Liver (tissue), 3 donors: Measurements from ENCODE around the gene DDX39A.
"Not testable (repeated sequence)": the region's sequence is repeated elsewhere in the genome, so short reads cannot be mapped to it uniquely, and the experiment has no call there.

Experiments
- HNF4A ChIP-seq, 2 donors: conservative IDR thresholded peaks; 2 replicates each; pipeline ENCODE4 v1.6.1; 2016; ENCODE audit warnings: antibody characterized with exemption in 2 of 2, mild to moderate bottlenecking in 2 of 2
- JUND ChIP-seq, 2 donors: IDR thresholded peaks; 2 replicates each; pipeline ENCODE4 v1.6.1; 2016; ENCODE audit warnings: antibody characterized with exemption in 2 of 2
- RAD21 ChIP-seq, 2 donors: IDR thresholded peaks; 2 replicates each; pipeline ENCODE4 v1.6.1; 2016; ENCODE audit warnings: antibody characterized with exemption in 2 of 2, mild to moderate bottlenecking in 2 of 2
- REST ChIP-seq: IDR thresholded peaks from 2 replicates; pipeline ENCODE4 v1.6.1; 2016; ENCODE audit warnings: antibody characterized with exemption, mild to moderate bottlenecking
- SP1 ChIP-seq: IDR thresholded peaks from 2 replicates; pipeline ENCODE4 v1.6.1; 2018; ENCODE audit warnings: antibody characterized with exemption, mild to moderate bottlenecking
- TAF1 ChIP-seq: conservative IDR thresholded peaks from 2 replicates; pipeline ENCODE4 v1.6.1; 2016; ENCODE audit warnings: antibody characterized with exemption, mild to moderate bottlenecking
- YY1 ChIP-seq: IDR thresholded peaks from 2 replicates; pipeline ENCODE4 v1.6.1; 2016; ENCODE audit warnings: antibody characterized with exemption, mild to moderate bottlenecking
- ZBTB33 ChIP-seq: IDR thresholded peaks from 2 replicates; pipeline ENCODE4 v1.6.1; 2016; ENCODE audit warnings: antibody characterized with exemption
- TF ChIP-seq, protein P1 (sequence below): fragments of 150-350 bp; IDR thresholded peaks from 2 replicates; pipeline ENCODE4 v1.5.1; 2017; ENCODE audit warnings: improper control_type of control experiment, low read depth, low read length; ENCODE audit not compliant: missing input control
- TF ChIP-seq, protein P2 (sequence below): IDR thresholded peaks from 2 replicates; pipeline ENCODE4 v1.6.1; 2016; ENCODE audit warnings: antibody characterized with exemption
- donor health status: healthy.
- donor health status: healthy.

DNA sequence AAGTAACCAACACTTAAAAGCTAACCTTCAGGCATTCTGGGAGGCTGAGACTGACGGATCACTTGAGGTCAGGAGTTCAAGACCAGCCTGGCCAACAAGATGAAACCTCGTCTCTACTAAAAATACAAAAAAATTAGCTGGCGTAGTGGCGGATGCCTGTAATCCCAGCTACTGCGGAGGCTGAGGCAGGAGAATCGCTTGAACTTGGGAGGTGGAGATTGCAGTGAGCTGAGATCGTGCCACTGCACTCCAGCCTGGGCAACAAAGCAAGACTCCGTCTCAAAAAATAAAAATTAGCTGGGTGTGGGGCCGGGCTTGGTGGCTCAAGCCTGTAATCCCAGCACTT lies 55.1 kb downstream of the DDX39A start:
- TF ChIP-seq TAF1; REST; YY1; RAD21 (IDR thresholded peaks at IDR 0.05); SP1; HNF4A (conservative IDR thresholded peaks at IDR 0.05); JUND (IDR thresholded peaks at IDR 0.05); ZBTB33: not testable (repeated sequence)
- TF ChIP-seq, protein P1, sequence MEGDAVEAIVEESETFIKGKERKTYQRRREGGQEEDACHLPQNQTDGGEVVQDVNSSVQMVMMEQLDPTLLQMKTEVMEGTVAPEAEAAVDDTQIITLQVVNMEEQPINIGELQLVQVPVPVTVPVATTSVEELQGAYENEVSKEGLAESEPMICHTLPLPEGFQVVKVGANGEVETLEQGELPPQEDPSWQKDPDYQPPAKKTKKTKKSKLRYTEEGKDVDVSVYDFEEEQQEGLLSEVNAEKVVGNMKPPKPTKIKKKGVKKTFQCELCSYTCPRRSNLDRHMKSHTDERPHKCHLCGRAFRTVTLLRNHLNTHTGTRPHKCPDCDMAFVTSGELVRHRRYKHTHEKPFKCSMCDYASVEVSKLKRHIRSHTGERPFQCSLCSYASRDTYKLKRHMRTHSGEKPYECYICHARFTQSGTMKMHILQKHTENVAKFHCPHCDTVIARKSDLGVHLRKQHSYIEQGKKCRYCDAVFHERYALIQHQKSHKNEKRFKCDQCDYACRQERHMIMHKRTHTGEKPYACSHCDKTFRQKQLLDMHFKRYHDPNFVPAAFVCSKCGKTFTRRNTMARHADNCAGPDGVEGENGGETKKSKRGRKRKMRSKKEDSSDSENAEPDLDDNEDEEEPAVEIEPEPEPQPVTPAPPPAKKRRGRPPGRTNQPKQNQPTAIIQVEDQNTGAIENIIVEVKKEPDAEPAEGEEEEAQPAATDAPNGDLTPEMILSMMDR, result not testable (repeated sequence)
- TF ChIP-seq, protein P2, sequence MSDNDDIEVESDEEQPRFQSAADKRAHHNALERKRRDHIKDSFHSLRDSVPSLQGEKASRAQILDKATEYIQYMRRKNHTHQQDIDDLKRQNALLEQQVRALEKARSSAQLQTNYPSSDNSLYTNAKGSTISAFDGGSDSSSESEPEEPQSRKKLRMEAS, result not testable (repeated sequence)
